CD4-positive, alpha-beta memory T cell (primary cell): Measurements from ENCODE around the gene PHC3. TPM values are rescaled to one million over a fixed set of nuclear protein-coding genes. Genes with fewer than 3 reads are reported as not detected.

Source experiments
- CTCF ChIA-PET: fragments of 350-600 bp; sonication (Branson Sonifier 250); formaldehyde crosslinking; loops from one replicate; lab custom pipeline; 2021; ENCODE audit warnings: inconsistent platforms; ENCODE audit not compliant: partially characterized antibody; lab: Charles Lee
- POLR2A ChIA-PET: fragments of 350-600 bp; sonication (Branson Sonifier 250); formaldehyde crosslinking; loops from one replicate; lab custom pipeline; 2021; ENCODE audit not compliant: partially characterized antibody; lab: Charles Lee
- DNase-seq, 5 donors: peaks; one replicate each; pipeline versions ENCODE4 v3.0.0 to v3.0.0-alpha.2; 2020 to 2022; ENCODE audit warnings: mixed read lengths in 1 of 5
- H3K27ac ChIP-seq: one replicate; pipeline ENCODE4 v1.7.0; 2013; ENCODE audit warnings: low read depth, low read length
- H3K27me3 ChIP-seq: 2 replicates; pipeline ENCODE4 v1.7.0; 2013; ENCODE audit warnings: mild to moderate bottlenecking, low read length, moderate library complexity; ENCODE audit not compliant: insufficient read depth
- H3K36me3 ChIP-seq: 2 replicates; pipeline ENCODE4 v1.7.0; 2013; ENCODE audit warnings: mild to moderate bottlenecking, low read length, moderate library complexity; ENCODE audit not compliant: insufficient read depth
- H3K4me1 ChIP-seq: 2 replicates; pipeline ENCODE4 v1.7.0; 2013; ENCODE audit warnings: mild to moderate bottlenecking, low read length, moderate library complexity; ENCODE audit not compliant: insufficient read depth
- H3K4me3 ChIP-seq, 2 donors: one replicate each; pipeline ENCODE4 v1.7.0; 2013; ENCODE audit warnings: low read length in 2 of 2, mild to moderate bottlenecking in 1 of 2
- H3K9me3 ChIP-seq, 2 donors: one replicate each; pipeline ENCODE4 v1.7.0; 2013; ENCODE audit warnings: low read length in 2 of 2, control low read depth in 1 of 2; ENCODE audit not compliant: control insufficient read depth in 1 of 2
- H3K27ac Mint-ChIP-seq, 7 donors: one replicate each; pipeline ENCODE4 v1.8.0; 2020 to 2021; ENCODE audit warnings: mixed read lengths in 7 of 7, mild to moderate bottlenecking in 6 of 7, inconsistent platforms in 3 of 7, moderate library complexity in 3 of 7
- H3K27me3 Mint-ChIP-seq, 2 donors: one replicate each; pipeline ENCODE4 v1.8.0; 2020 to 2021; ENCODE audit warnings: mixed read lengths in 2 of 2
- H3K36me3 Mint-ChIP-seq, 2 donors: one replicate each; pipeline ENCODE4 v1.8.0; 2020 to 2021; ENCODE audit warnings: mixed read lengths in 2 of 2, inconsistent platforms in 1 of 2, mild to moderate bottlenecking in 1 of 2
- H3K4me1 Mint-ChIP-seq, 4 donors: one replicate each; pipeline ENCODE4 v1.8.0; 2020 to 2021; ENCODE audit warnings: mixed read lengths in 4 of 4, mild to moderate bottlenecking in 1 of 4
- H3K4me3 Mint-ChIP-seq, 8 donors: one replicate each; pipeline ENCODE4 v1.8.0; 2020 to 2021; ENCODE audit warnings: mixed read lengths in 8 of 8, mild to moderate bottlenecking in 7 of 8, moderate library complexity in 6 of 8, inconsistent platforms in 3 of 8
- H3K9me3 Mint-ChIP-seq, 8 donors: one replicate each; pipeline ENCODE4 v1.8.0; 2020 to 2021; ENCODE audit warnings: mixed read lengths in 8 of 8, mild to moderate bottlenecking in 5 of 8, inconsistent platforms in 3 of 8, moderate library complexity in 1 of 8
- intact Hi-C: fragments of 100-400 bp; cut with micrococcal nuclease; formaldehyde crosslinking; loops from one replicate; pipeline ENCODE4 v1.15.1; 2023
- polyA plus RNA-seq, 2 donors: library from polyadenylated mRNA; unstranded; fragments of 300-500 nt; fragmentation: Illumina TruSeq; gene quantifications; one replicate each; pipeline ENCODE4 v1.2.3, GENCODE V29; 2021
- total RNA-seq, 2 experiments: library from RNA; stranded (reverse); gene quantifications; one replicate each; pipeline ENCODE4 v1.2.3, GENCODE V29; 2021

PHC3 gene
- total and polyA plus RNA-seq, 4 experiments from 2014 or later, result 29.2 to 173 (median 116) TPM

GRCh38 chr3:170075441-170076091, 106.0 kb downstream of the PHC3 start:
- H3K36me3 Mint-ChIP-seq, result peaks cover 9 to 12% of the 10 kb centered on the region in 2 donors
- H3K9me3 ChIP-seq, result no peaks in the 10 kb centered on the region
- POLR2A ChIA-PET, result no interaction called here
- CTCF ChIA-PET, result no interaction called here
- no peak overlapping the region for H3K4me3 Mint-ChIP-seq
- no peak overlapping the region for H3K27ac ChIP-seq
- H3K27me3 ChIP-seq, result no peaks in the 10 kb centered on the region
- H3K36me3 ChIP-seq, result no peaks in the 10 kb centered on the region
- no peak for DNase-seq
- intact Hi-C loops, result no loop called here
- peaks cover 0 to 8% (median 0%) of the 10 kb centered on the region in 8 donors for H3K9me3 Mint-ChIP-seq
- no peaks in the 10 kb centered on the region for H3K27me3 Mint-ChIP-seq
- peak overlapping the region in 1 of 7 donors; percentile 33 for H3K27ac Mint-ChIP-seq
- H3K4me3 ChIP-seq, result no peak overlapping the region
- peaks cover 0 to 5% (median 1%) of the 10 kb centered on the region in 4 donors for H3K4me1 Mint-ChIP-seq
- no peaks in the 10 kb centered on the region for H3K4me1 ChIP-seq

GRCh38 chr3:170064108-170064507, 117.4 kb downstream of the PHC3 start:
- H3K9me3 ChIP-seq, result no peaks in the 10 kb centered on the region
- H3K4me3 ChIP-seq, result no peak overlapping the region
- no peak overlapping the region for H3K4me3 Mint-ChIP-seq
- ChIA-PET CTCF (no interaction called here), POLR2A (no interaction called here)
- H3K27me3 Mint-ChIP-seq, result no peaks in the 10 kb centered on the region
- H3K4me1 ChIP-seq, result no peaks in the 10 kb centered on the region
- no peaks in the 10 kb centered on the region for H3K9me3 Mint-ChIP-seq
- no peaks in the 10 kb centered on the region for H3K36me3 ChIP-seq
- intact Hi-C loops, result no loop called here
- H3K27ac Mint-ChIP-seq, result no peak overlapping the region
- H3K4me1 Mint-ChIP-seq, result peaks cover 0 to 1% (median 0%) of the 10 kb centered on the region in 4 donors
- H3K27me3 ChIP-seq, result no peaks in the 10 kb centered on the region
- H3K27ac ChIP-seq, result no peak overlapping the region
- H3K36me3 Mint-ChIP-seq, result peaks cover 0 to 21% of the 10 kb centered on the region in 2 donors
- DNase-seq, result no peak

- intact Hi-C loops, result no loop called here
- DNase-seq, result no peak
- Histone ChIP-seq H3K36me3 (no peaks in the 10 kb centered on the region), H3K9me3 (no peaks in the 10 kb centered on the region), H3K4me3 (no peak overlapping the region), H3K27ac (no peak overlapping the region), H3K4me1 (no peaks in the 10 kb centered on the region), H3K27me3 (no peaks in the 10 kb centered on the region)
- Mint-ChIP-seq H3K36me3 (peaks cover 0 to 21% of the 10 kb centered on the region in 2 donors), H3K27me3 (no peaks in the 10 kb centered on the region), H3K4me1 (peaks cover 0 to 1% (median 0%) of the 10 kb centered on the region in 4 donors), H3K9me3 (no peaks in the 10 kb centered on the region), H3K27ac (no peak overlapping the region), H3K4me3 (no peak overlapping the region)
- CTCF ChIA-PET, result no interaction called here
- POLR2A ChIA-PET, result no interaction called here
These were observed 117.8 kb downstream of the PHC3 start for GRCh38 chr3:170063691-170064090.

GRCh38 chr3:170062769-170063168, 118.8 kb downstream of the PHC3 start:
- peaks cover 6 to 9% (median 7%) of the 10 kb centered on the region in 4 donors for H3K4me1 Mint-ChIP-seq
- no peaks in the 10 kb centered on the region for H3K27me3 ChIP-seq
- peaks cover 6% of the 10 kb centered on the region for H3K4me1 ChIP-seq
- H3K9me3 ChIP-seq, result no peaks in the 10 kb centered on the region
- H3K27ac Mint-ChIP-seq, result no peak overlapping the region
- no peaks in the 10 kb centered on the region for H3K9me3 Mint-ChIP-seq
- H3K27me3 Mint-ChIP-seq, result no peaks in the 10 kb centered on the region
- ChIA-PET CTCF (interaction anchor here (0.7 to 1.3 kb wide), 2 partner anchors 15 to 91 kb away, joined by 3 read pairs; no protein-coding TSS in a partner anchor), POLR2A (no interaction called here)
- intact Hi-C loops, result no loop called here
- peaks cover 0 to 18% of the 10 kb centered on the region in 2 donors for H3K36me3 Mint-ChIP-seq
- H3K36me3 ChIP-seq, result no peaks in the 10 kb centered on the region
- no peak overlapping the region for H3K4me3 Mint-ChIP-seq
- H3K4me3 ChIP-seq, result no peak overlapping the region
- H3K27ac ChIP-seq, result no peak overlapping the region
- DNase-seq, result no peak

- H3K4me1 Mint-ChIP-seq, result peaks cover 9 to 15% (median 11%) of the 10 kb centered on the region in 4 donors
- intact Hi-C loops, result no loop called here
- peaks cover 0 to 18% of the 10 kb centered on the region in 2 donors for H3K36me3 Mint-ChIP-seq
- H3K27me3 Mint-ChIP-seq, result no peaks in the 10 kb centered on the region
- H3K4me3 ChIP-seq, result no peak overlapping the region
- POLR2A ChIA-PET, result no interaction called here
- DNase-seq, result no peak
- H3K4me3 Mint-ChIP-seq, result no peak overlapping the region
- no peaks in the 10 kb centered on the region for H3K9me3 Mint-ChIP-seq
- no peaks in the 10 kb centered on the region for H3K36me3 ChIP-seq
- no peaks in the 10 kb centered on the region for H3K27me3 ChIP-seq
- no peak overlapping the region for H3K27ac ChIP-seq
- H3K9me3 ChIP-seq, result no peaks in the 10 kb centered on the region
- peaks cover 9% of the 10 kb centered on the region for H3K4me1 ChIP-seq
- CTCF ChIA-PET, result interaction anchor here (1.3 kb wide), 1 partner anchor 16 kb away, joined by 3 read pairs; no protein-coding TSS in a partner anchor
- peak overlapping the region in 1 of 7 donors; percentile 49 for H3K27ac Mint-ChIP-seq
These were observed 119.5 kb downstream of the PHC3 start for GRCh38 chr3:170062068-170062467.

GRCh38 chr3:170059447-170059846, 122.1 kb downstream of the PHC3 start:
- Mint-ChIP-seq H3K27ac (peak overlapping the region in 1 of 7 donors; percentile 47), H3K27me3 (no peaks in the 10 kb centered on the region), H3K9me3 (no peaks in the 10 kb centered on the region), H3K36me3 (peaks cover 0 to 14% of the 10 kb centered on the region in 2 donors), H3K4me1 (peaks cover 9 to 18% (median 13%) of the 10 kb centered on the region in 4 donors), H3K4me3 (no peak overlapping the region)
- DNase-seq, result no peak
- POLR2A ChIA-PET, result no interaction called here
- intact Hi-C loops, result no loop called here
- H3K36me3 ChIP-seq, result no peaks in the 10 kb centered on the region
- H3K4me1 ChIP-seq, result peaks cover 9% of the 10 kb centered on the region
- CTCF ChIA-PET, result no interaction called here
- no peak overlapping the region for H3K4me3 ChIP-seq
- no peak overlapping the region for H3K27ac ChIP-seq
- no peaks in the 10 kb centered on the region for H3K27me3 ChIP-seq
- no peaks in the 10 kb centered on the region for H3K9me3 ChIP-seq

GRCh38 chr3:170058127-170058526, 123.4 kb downstream of the PHC3 start:
- CTCF ChIA-PET, result interaction anchor here (0.8 to 1.5 kb wide), 3 partner anchors 195 to 295 kb away, joined by 3 to 4 read pairs (median 3); no protein-coding TSS in a partner anchor
- peaks cover 9% of the 10 kb centered on the region for H3K4me1 ChIP-seq
- no peaks in the 10 kb centered on the region for H3K27me3 ChIP-seq
- no peaks in the 10 kb centered on the region for H3K27me3 Mint-ChIP-seq
- POLR2A ChIA-PET, result interaction anchor here (0.9 kb wide), 1 partner anchor 9 kb away, joined by 3 read pairs; no protein-coding TSS in a partner anchor
- intact Hi-C loops, result no loop called here
- no peak for DNase-seq
- H3K27ac Mint-ChIP-seq, result no peak overlapping the region
- H3K4me3 Mint-ChIP-seq, result peak overlapping the region in 1 of 8 donors; percentile 1
- H3K36me3 ChIP-seq, result no peaks in the 10 kb centered on the region
- H3K9me3 Mint-ChIP-seq, result no peaks in the 10 kb centered on the region
- no peak overlapping the region for H3K4me3 ChIP-seq
- H3K9me3 ChIP-seq, result no peaks in the 10 kb centered on the region
- H3K4me1 Mint-ChIP-seq, result peaks cover 9 to 18% (median 13%) of the 10 kb centered on the region in 4 donors
- no peak overlapping the region for H3K27ac ChIP-seq
- H3K36me3 Mint-ChIP-seq, result peaks cover 0 to 8% of the 10 kb centered on the region in 2 donors
